ENCODE measurements around the gene NSD2. TPM values are rescaled to one million over a fixed set of nuclear protein-coding genes. Genes with fewer than 3 reads are reported as not detected.
"Not testable (repeated sequence)": the region's sequence is repeated elsewhere in the genome, so short reads cannot be mapped to it uniquely, and the experiment has no call there.

NSD2 gene
- total RNA-seq, 1 donor from 2014 or later: 44.6 TPM

DNA sequence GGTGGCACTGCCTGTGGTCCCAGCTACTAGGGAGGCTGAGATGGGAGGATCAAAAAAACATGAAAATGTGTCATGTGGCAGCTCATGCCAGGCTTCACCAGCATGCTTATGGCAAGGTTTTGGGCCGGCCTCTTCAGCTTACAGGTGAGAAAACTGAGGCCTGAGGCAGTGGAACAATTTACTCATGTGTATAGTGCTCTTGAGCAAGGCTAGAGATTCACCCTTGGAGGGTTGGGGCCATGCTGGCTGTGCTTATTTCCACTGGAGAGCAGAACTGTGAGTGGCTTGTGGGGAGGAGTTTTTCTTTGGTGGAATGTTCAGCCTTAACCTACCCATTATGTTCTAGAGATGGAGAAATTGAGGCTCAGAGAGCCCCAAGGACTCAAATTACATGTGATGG lies 31.8 kb downstream of the NSD2 start:
- CTCF ChIA-PET: interaction anchor here (6.7 kb wide), 1 partner anchor 157 kb away, joined by 87 read pairs; no protein-coding TSS in a partner anchor
- TF ChIP-seq, protein P1, sequence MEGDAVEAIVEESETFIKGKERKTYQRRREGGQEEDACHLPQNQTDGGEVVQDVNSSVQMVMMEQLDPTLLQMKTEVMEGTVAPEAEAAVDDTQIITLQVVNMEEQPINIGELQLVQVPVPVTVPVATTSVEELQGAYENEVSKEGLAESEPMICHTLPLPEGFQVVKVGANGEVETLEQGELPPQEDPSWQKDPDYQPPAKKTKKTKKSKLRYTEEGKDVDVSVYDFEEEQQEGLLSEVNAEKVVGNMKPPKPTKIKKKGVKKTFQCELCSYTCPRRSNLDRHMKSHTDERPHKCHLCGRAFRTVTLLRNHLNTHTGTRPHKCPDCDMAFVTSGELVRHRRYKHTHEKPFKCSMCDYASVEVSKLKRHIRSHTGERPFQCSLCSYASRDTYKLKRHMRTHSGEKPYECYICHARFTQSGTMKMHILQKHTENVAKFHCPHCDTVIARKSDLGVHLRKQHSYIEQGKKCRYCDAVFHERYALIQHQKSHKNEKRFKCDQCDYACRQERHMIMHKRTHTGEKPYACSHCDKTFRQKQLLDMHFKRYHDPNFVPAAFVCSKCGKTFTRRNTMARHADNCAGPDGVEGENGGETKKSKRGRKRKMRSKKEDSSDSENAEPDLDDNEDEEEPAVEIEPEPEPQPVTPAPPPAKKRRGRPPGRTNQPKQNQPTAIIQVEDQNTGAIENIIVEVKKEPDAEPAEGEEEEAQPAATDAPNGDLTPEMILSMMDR (IDR thresholded peaks at IDR 0.05): no peak
- no peak for DNase-seq
- peaks cover 54% of the 10 kb centered on the region for H3K36me3 Mint-ChIP-seq (ENCODE audit: low read depth)
- peaks cover 6% of the 10 kb centered on the region for H3K4me1 Mint-ChIP-seq
- no peaks in the 10 kb centered on the region for H3K27me3 Mint-ChIP-seq
- ATAC-seq (ENCODE audit: low read depth): no peak
- H3K4me3 Mint-ChIP-seq: no peak overlapping the region
- POLR2A ChIA-PET: no interaction called here
- intact Hi-C loops (cut with micrococcal nuclease): no loop called here
- no peaks in the 10 kb centered on the region for H3K9me3 Mint-ChIP-seq
- H3K27ac Mint-ChIP-seq: no peak overlapping the region

DNA sequence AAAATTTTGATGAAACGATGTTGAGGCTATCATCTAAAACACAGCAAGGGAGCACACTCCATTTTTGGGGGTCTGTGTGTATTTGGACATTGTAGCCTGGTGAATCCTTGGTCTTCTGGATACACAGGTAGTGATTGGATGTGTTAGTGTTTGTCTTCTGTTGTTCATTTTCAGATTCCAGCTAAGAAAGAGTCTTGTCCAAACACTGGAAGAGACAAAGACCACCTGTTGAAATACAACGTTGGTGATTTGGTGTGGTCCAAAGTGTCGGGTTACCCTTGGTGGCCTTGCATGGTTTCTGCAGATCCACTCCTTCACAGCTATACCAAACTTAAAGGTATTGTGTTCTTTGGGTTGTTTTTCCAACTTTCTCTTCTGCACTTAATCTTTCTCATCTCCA lies 32.8 kb downstream of the NSD2 start:
- CTCF ChIA-PET: no interaction called here
- Mint-ChIP-seq H3K27ac (no peak overlapping the region), H3K36me3 (ENCODE audit: low read depth) (peaks cover 58% of the 10 kb centered on the region), H3K9me3 (no peaks in the 10 kb centered on the region), H3K4me3 (no peak overlapping the region), H3K27me3 (no peaks in the 10 kb centered on the region), H3K4me1 (peaks cover 2% of the 10 kb centered on the region)
- TF ChIP-seq, protein P1 (IDR thresholded peaks at IDR 0.05): no peak
- ATAC-seq (ENCODE audit: low read depth) (no peak), DNase-seq (no peak)
- POLR2A ChIA-PET: no interaction called here
- intact Hi-C loops (cut with micrococcal nuclease): no loop called here

DNA sequence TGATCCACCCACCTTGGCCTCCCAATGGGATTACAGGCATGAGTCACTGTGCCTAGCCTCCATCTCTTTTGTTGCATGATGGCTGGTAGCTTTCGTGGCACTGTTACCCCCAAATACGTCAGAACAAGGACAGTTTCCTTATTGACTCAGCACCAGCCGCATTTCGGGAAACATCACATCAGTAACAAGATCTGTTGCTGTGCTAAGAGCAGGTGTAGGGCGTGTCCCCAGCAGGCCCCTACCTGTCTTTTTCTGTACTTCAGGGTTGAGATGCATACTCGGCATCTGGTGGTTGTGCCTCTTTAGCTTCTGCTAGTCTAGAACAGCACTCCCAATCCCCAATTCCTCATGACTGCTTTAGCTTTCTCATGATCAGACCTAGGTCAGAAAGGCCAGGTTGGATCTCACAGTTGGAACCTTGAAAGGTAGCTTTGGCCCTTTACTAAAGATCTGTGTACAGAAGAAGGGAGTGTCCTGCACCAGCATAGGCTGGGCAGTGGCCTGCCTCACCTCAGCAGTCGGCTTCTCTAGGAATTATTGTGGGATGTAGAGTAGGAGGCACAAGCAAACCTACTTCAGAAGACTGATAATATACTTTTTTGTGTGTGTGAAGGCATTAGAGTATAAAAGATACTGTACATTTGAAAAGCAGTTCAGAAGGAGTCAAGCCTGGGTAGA lies 36.8 kb downstream of the NSD2 start:
- Mint-ChIP-seq H3K27me3 (no peaks in the 10 kb centered on the region), H3K27ac (no peak overlapping the region), H3K9me3 (no peaks in the 10 kb centered on the region), H3K4me3 (no peak overlapping the region), H3K36me3 (ENCODE audit: low read depth) (peaks cover 43% of the 10 kb centered on the region), H3K4me1 (no peaks in the 10 kb centered on the region)
- ATAC-seq (ENCODE audit: low read depth): no peak
- intact Hi-C loops (cut with micrococcal nuclease): no loop called here
- ChIA-PET CTCF (interaction anchor here (3.4 kb wide), 1 partner anchor 8 kb away, joined by 14 read pairs; no protein-coding TSS in a partner anchor), POLR2A (no interaction called here)
- TF ChIP-seq, protein P1 (IDR thresholded peaks at IDR 0.05): no peak
- DNase-seq: no peak

DNA sequence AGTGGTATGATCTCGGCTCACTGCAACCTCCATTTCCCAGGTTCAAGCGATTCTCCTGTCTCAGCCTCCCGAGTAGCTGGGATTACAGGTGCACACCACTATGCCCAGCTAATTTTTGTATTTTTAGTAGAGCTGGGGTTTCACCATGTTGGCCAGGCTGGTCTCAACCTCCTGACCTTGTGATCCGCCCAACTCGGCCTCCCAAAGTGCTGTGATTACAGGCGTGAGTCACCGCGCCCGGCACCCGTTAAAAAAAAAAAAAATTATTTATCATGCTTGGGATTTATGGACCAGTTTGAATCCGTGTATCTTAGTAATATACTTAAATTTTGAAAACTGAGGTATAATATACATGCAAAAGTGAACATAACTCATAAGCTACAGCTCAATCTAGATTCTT lies 38.5 kb downstream of the NSD2 start:
- ATAC-seq (ENCODE audit: low read depth); POLR2A ChIA-PET: not testable (repeated sequence)

DNA sequence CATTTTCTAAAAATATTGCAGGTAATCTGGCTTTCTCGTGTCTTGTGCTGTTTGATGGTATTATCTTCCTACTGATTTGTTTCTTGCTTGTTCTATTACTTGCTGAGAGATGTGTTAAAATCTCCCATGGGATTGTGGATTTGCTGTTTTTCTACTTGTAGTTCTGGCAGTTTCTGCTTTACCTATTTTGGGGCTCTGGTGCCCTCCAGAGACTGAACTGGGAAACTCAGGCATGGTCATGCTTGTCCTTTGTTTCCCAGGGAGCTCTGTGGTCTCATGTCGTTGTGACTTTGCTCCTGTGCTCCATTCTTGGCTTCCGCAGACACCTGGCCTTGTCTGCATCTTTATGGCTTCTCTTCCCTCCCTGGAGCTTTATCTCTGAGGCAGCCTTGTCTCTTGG lies 39.5 kb downstream of the NSD2 start:
- ATAC-seq (ENCODE audit: low read depth) (no peak), DNase-seq (no peak)
- no peaks in the 10 kb centered on the region for H3K27me3 Mint-ChIP-seq
- no peak overlapping the region for H3K27ac Mint-ChIP-seq
- TF ChIP-seq, protein P1 (IDR thresholded peaks at IDR 0.05): no peak
- no peaks in the 10 kb centered on the region for H3K9me3 Mint-ChIP-seq
- no peak overlapping the region for H3K4me3 Mint-ChIP-seq
- ChIA-PET POLR2A (interaction anchor here (1.1 kb wide), 1 partner anchor 198 kb away, joined by 3 read pairs; no protein-coding TSS in a partner anchor), CTCF (interaction anchor here (0.7 kb wide), 1 partner anchor 166 kb away, joined by 3 read pairs; no protein-coding TSS in a partner anchor)
- H3K36me3 Mint-ChIP-seq (ENCODE audit: low read depth): peaks cover 43% of the 10 kb centered on the region
- no peaks in the 10 kb centered on the region for H3K4me1 Mint-ChIP-seq
- intact Hi-C loops (cut with micrococcal nuclease): no loop called here

More for the DNA sequence above, 38.5 kb downstream of the NSD2 start:
- intact Hi-C loops (cut with micrococcal nuclease); H3K27me3 Mint-ChIP-seq; H3K4me1 Mint-ChIP-seq; H3K27ac Mint-ChIP-seq; H3K4me3 Mint-ChIP-seq; DNase-seq; H3K9me3 Mint-ChIP-seq: not testable (repeated sequence)
- CTCF ChIA-PET: interaction anchor here (0.9 to 3.4 kb wide), 3 partner anchors 10 to 217 kb away, joined by 4 to 14 read pairs (median 5); no protein-coding TSS in a partner anchor
- peaks cover 45% of the 10 kb centered on the region for H3K36me3 Mint-ChIP-seq (ENCODE audit: low read depth)

DNA sequence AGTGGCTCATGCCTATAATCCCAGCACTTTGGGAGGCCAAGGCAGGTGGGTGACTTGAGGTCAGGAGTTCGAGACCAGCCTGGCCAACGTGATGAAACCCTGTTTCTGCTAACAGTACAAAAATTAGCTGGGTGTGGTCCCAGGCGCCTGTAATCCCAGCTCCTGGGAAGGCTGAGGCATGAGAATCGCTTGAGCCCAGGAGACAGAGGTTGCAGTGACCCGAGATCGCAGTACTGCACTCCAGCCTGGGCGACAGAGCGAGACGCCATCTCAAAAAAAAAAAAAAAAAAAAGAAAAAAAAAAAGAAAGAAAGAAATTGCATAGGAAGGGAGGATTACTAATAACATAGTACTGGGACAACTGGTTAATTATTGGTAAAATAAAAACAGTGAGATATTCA lies 40.1 kb downstream of the NSD2 start:
- DNase-seq; H3K9me3 Mint-ChIP-seq; H3K4me1 Mint-ChIP-seq; ATAC-seq (ENCODE audit: low read depth); H3K4me3 Mint-ChIP-seq; H3K27ac Mint-ChIP-seq; intact Hi-C loops (cut with micrococcal nuclease); H3K27me3 Mint-ChIP-seq: not testable (repeated sequence)
- H3K36me3 Mint-ChIP-seq (ENCODE audit: low read depth): peaks cover 40% of the 10 kb centered on the region
- CTCF ChIA-PET: interaction anchor here (0.7 kb wide), 1 partner anchor 166 kb away, joined by 3 read pairs; no protein-coding TSS in a partner anchor
- POLR2A ChIA-PET: interaction anchor here (1.1 kb wide), 1 partner anchor 199 kb away, joined by 3 read pairs; no protein-coding TSS in a partner anchor
